C4-2B (cell line): Measurements from ENCODE around the gene GIMAP4.

Experiments
- CTCF ChIP-seq: fragments of 450-650 bp; conservative IDR thresholded peaks from 2 replicates; pipeline ENCODE4 v1.5.1; 2017; ENCODE audit warnings: mild to moderate bottlenecking
- ZFX ChIP-seq: fragments of 450-650 bp; IDR thresholded peaks from 2 replicates; pipeline ENCODE4 v1.6.1; 2017

- TF ChIP-seq CTCF (no peak), ZFX (no peak)
These were observed 27.6 kb downstream of the GIMAP4 start for GRCh38 chr7:150594805-150595204.
